ENCODE data around the gene RPS18. TPM values are rescaled to one million over a fixed set of nuclear protein-coding genes. Genes with fewer than 3 reads are reported as not detected.
"Not testable (repeated sequence)": the region's sequence is repeated elsewhere in the genome, so short reads cannot be mapped to it uniquely, and the experiment has no call there.

Gene RPS18
- polyA plus RNA-seq, 5 donors, result 3,696 to 4,775 (median 3,821) TPM

DNA sequence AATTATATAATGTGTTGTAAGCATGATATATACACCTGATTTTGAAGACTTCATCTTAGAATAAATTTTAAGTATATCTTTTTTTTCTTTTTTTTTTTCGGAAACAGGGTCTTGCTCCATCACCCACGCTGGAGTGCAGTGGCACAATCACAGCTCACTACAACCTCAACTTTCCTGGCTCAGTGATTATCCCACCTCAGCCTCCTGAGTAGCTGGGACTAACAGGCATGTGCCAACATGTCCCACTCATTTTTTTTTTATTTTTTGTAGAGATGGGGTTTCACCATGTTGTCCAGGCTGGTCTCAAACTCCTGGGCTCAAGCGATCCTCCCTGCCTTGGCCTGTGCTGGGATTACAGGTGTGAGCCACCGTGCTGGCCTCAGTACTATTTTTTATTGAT, 17.3 kb upstream of the RPS18 start:
- DNase-seq, result no peak

DNA sequence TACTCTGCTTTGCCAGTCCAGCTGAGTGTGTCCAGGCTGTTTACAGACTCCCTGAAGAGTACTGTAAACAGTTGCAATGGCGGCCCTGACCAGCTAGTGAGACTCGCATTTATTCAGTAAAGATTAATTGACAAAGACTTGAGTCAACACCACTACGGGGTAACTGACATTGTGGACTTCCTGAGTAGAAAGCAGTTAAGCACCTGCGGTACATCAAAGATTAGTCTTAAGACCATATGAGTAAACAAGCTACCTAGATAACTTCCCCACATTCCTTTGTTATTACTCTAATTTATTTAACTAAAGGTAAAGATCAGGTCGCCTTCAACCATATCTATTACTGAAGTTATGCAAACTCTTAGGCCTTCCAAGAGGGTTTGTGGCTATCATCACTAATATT, 12.8 kb upstream of the RPS18 start:
- no peak for DNase-seq

DNA sequence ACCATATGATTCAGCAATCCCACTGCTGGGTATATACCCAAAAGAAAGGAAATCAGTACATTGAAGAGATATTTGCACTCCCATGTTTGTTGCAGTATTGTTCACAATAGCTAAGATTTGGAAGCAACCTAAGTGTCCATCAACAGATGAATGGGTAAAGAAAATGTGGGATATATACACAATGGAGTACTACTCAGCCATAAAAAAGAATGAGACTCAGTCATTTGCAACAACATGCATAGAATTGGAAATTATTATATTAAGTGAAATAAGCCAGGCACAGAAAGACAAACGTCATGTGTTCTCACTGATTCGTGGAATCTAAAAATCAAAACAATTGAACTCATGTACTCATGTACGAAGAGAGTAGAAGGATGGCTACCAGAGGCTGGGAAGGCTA, 9.4 kb upstream of the RPS18 start:
- DNase-seq, result not testable (repeated sequence)

DNA sequence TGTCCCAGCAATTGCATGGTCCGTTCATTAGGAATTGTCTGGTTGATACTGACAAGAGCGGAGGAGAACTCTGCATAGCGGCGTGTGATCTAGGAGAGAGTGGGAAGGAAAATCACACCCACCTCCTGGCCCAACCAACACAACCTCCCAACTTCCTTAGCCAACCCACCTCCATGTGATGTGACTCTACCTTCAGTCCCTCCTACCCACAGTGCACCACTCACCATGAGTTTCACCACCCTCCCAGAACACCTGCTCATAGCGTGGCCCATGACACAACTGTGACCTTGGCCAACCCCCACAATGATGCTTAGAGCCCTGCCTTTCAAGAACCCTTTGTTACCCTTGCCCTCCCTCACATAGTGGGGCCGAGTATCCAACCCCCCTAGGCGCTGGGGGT, 7.9 kb upstream of the RPS18 start:
- DNase-seq, result no peak

DNA sequence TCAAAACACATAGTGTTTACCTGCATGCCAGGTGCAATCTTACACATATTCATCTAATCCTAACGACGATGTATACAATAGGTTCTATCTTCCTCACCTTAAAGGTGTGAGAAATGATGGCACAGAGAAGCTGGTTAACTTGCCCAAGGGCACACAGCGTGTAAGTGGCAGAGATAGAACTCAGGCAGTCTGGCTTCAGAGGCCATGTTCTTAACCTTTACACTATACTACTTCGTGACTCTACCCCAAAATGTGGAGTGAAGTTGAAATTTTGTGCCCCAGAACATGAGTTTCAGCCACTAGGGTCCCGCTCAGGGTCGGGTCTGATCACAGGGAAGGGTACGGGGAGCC, 783 bp upstream of the RPS18 start:
- no peak for DNase-seq

DNA sequence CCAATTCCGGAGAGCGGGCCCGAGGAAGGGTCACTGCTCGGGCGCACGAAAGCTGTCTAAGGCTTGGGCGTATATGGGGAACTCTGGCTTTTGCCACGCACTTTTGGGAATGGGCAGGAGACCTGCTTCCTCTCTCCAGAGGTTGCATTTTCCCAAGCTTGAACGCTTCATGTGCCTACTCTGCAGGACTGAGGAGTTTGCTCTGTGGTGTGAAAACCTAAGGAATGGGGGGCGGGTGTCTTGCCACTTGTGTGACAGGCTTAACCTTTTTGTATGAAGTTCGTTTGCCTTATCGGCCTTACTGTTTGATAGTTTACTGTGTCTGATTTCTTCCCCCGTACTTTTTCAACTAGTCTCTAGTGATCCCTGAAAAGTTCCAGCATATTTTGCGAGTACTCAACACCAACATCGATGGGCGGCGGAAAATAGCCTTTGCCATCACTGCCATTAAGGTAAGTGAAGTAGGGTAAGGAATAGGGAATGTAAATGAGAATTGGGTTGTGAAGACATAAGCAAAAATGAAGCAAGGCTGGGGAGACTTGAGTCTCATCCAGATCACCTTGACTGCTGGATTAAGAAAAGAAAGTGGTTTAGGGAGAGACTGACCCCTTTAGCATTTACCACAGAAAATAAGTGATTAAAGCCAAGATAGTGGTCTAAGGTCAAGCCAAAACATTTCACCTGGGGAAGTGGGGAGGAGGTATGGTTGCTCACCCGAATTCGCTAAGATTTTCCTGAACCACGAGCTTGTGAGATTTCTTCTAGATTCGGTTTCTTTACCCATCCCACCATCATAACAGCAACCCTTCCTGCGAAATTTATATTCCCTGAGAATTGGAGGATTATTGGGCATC, 627 bp downstream of the RPS18 start:
- DNase-seq, result no peak

DNA sequence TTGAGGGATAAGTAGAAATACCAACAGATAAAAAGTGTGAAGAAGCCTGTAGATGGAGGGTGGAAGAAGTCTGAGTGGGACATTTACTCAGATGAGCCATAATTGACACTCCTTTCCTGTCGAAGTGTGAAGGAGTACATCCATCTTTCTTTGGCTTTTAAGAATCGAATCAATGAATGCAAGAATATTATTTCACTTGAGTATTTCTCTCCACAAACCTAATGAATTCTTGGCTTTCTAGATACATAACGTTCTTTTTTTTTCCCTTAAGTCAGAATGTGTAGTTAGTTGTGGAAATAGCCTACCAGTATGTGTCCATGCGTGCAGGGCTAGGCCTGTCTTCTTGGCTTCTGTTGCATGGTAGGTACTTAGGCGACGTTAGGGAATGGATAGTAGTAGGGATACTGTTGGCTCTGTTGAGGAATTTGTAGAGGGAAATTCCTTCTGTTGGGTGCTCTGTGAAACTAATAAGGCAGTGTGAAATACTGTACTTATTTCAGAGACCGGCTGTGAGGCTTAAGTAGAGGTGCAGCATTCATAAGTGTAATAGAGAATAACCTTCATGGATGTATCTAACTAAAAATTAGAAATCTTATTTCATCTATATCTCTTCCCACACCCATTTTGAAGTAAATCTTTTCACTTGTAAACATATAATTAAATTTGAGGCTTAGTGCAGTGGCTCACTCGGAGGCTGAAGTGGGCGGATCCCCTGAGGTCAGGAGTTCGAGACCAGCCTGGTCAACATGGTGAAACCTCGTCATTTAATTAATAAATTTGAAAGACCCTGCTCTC, 1.5 kb downstream of the RPS18 start:
- no peak for DNase-seq

DNA sequence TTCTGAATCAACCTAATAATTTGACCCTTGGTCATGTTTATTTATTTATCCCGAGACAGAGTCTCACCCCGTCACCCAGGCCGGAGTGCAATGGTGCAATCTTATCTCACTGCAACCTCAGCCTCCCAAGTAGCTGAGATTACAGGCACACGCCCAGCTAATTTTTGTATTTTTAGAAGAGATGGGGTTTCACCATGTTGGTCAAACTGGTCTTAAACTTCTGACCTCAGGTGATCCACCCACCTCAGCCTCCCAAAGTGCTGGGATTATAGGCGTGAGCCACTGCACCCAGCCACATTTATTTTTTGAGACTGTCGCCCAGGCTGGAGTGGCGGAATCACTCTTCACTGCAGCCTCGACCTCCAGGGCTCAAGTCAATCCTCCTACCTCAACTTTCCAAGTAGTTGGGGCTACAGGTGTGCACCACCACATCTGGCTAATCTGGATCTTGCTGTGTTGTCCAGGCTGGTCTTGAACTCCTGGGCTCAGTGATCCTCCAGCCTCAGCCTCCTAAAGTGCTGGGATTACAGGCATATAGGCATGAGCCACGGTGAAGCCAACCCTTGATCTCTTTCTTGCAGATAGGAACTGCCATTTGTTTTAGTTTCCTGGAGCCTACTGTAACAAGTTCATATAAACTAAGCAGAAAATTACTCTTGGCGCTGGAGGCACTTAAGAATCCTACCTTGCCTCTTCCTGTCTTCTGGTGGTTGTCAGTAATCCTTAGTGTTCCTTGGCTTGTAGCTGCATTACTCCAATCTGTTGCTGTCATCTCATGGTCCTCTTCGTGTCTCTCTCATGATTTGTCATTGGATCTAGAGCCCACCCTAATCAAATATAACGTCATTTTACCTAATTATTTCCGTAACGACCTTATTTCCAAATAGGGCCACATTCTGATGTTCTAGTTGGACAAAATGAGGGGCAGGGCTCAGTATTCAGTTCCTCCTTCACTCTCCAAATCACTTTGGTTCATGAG, 2.3 kb downstream of the RPS18 start:
- DNase-seq, result no peak

DNA sequence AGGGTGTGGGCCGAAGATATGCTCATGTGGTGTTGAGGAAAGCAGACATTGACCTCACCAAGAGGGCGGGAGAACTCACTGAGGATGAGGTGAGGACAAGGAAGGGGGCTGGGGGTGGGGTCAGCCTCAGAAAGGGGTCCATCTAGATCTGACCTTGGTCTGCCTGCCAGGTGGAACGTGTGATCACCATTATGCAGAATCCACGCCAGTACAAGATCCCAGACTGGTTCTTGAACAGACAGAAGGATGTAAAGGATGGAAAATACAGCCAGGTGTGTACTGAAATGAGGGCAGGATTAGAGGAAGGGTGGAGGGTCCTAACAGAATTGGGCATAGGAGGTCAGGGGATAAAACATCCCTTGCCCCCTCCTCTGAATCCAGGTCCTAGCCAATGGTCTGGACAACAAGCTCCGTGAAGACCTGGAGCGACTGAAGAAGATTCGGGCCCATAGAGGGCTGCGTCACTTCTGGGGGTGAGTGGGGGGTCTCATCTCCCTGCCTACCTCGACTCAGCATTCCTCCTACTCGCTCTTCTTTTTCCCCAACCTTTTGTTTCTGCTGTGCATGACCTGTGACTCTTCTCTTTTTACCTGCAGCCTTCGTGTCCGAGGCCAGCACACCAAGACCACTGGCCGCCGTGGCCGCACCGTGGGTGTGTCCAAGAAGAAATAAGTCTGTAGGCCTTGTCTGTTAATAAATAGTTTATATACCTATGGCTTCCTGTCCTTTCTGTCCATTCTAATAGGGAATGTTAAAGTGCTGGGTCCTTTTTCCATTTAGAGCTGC, 4.1 kb downstream of the RPS18 start:
- DNase-seq, result not testable (repeated sequence)

DNA sequence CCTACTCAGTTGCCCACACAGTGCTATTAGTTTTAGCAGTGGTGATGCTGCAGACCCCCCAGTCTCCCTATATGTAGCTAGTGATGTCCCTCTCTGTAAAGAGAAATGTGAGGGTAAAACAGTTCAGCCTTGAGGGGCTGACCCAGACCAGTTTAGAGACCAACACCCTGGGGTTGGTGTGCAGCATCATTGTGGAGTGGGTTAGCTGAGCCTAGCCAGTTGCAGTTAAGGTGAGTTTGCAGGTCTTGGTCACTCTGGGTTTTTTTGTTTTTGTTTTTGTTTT, 4.6 kb downstream of the RPS18 start:
- DNase-seq, result no peak

DNA sequence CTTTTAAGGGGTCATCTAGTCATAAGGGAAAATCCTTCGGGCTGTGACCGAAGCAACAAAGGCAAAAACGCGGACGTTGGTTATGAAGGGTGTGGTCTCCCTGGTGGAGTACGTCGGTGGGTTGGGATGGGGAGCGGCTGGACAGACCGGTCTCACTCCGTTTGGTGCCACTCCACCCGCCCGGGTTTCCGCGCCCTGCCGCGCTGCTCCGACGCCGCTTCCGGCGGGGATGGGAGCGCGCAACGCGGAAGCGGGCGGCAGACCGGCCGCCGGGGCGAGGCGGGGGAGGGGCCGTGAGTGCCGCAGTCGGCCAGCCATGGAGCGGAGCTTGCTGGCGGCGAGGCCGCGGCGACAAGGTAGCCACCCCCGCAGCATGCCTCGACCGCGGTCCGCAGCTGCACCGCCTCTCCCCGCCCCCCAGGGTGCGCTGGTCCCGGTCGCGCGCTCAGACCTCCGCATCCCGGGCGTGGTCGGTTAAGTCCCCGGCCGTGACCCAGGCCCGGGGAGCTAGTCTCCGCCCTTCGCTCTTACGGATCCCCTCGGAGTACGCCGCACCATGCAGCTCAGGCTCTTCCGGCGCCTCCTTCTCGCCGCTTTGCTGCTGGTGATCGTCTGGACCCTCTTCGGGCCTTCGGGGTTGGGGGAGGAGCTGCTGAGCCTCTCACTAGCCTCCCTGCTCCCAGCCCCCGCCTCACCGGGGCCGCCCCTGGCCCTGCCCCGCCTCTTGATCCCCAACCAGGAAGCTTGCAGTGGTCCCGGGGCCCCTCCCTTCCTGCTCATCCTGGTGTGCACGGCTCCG, 5.2 kb downstream of the RPS18 start, which contains the start of gene B3GALT4:
TSS of gene B3GALT4 (plus strand) at position 260 of the 799 bp plus-strand sequence. CDS start at position 557, 297 bp downstream.
- DNase-seq, result peak; percentile 44 to 67

DNA sequence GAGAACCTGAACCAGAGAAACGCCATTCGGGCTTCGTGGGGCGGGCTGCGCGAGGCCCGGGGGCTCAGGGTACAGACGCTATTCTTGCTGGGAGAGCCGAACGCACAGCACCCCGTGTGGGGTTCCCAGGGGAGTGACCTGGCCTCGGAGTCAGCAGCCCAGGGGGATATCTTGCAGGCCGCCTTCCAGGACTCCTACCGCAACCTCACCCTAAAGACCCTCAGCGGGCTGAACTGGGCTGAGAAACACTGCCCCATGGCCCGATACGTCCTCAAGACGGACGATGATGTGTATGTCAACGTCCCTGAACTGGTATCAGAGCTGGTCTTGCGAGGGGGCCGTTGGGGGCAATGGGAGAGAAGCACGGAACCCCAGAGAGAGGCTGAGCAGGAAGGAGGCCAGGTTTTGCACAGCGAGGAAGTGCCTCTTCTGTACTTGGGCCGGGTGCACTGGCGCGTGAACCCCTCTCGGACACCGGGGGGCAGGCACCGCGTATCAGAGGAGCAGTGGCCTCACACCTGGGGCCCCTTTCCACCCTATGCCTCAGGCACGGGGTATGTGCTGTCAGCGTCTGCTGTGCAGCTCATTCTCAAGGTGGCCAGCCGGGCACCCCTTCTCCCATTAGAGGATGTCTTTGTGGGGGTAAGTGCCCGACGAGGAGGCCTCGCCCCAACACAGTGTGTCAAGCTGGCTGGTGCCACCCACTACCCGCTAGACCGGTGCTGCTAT, 6.0 kb downstream of the RPS18 start:
- no peak for DNase-seq

DNA sequence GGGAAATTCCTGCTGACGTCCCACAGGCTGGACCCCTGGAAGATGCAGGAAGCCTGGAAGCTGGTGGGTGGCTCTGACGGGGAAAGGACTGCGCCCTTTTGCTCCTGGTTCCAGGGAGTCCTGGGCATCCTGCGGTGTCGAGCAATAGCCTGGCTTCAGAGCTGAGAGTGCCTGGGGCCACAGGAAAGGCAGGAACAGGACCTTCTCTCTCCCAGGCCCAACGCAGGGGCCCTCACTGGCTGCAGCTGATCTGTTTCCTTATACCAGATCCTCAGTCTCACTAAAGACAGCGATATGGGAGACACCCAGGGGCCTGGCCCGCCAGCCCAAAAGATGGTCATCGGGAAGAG, 6.5 kb downstream of the RPS18 start:
- DNase-seq, result no peak

DNA sequence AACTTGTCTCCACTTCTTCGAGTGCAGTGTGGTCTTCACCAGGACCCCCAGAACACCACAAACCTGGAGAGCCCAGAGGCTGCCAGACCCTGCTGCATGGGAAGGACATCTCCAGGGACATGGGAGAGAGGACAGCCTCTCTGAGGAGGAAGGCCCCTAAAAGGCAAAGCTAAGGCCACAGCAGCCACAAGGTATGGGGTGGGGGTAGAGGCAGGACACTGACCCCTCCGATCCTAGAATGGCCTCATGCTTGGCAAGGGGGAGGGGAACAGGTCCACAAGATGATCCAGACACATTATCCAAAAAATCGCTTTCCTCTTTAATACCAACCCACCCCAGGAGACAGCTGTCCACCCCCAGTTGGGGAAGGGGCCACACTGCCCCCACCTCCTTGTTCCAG, 6.9 kb downstream of the RPS18 start:
- no peak for DNase-seq

DNA sequence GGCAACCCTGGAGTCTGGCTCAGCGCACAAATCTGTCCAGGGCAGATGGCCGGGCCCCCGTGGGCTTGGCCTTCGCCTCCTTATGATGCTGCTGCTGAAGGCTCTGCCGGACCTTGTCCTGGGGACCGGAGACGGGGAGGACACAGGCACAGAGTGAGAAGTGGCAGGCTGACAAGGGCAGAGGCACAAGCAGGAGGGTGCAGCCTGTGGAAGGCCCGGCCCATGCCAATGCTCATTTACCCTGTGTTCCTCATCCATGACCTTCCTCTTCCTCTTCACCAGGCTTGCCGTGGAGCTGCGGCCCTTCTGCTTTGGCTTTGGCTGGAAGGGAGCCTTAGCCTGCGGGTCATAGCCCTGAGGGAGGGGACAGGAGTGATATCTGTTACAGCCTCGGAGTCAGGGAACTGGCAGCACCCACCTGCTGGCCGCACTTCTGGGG, 7.4 kb downstream of the RPS18 start:
- DNase-seq, result no peak

DNA sequence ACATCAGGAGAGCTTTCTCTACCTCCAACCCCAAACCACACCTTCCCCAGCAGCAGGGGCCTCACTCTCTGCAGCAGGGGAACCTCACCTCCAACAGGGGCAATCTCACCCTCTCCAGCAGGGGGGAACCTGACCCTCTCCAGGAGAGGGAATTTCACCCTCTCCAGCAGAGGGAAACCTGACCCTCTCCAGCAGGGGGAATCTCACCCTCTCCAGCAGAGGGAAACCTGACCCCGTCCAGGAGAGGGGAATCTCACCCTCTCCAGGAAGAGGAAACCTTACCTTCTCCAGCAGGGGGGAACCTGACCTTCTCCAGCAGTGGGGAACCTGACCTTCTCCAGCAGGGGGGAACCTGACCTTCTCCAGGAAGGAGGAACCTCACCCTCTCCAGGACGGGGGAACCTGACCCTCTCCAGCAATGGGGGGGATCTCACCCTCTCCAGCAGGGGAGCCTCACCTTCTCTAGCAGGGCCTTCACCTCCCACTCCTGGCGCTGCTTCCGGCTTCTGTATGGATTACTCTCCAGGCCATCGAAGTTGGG, 8.2 kb downstream of the RPS18 start:
- DNase-seq, result no peak

DNA sequence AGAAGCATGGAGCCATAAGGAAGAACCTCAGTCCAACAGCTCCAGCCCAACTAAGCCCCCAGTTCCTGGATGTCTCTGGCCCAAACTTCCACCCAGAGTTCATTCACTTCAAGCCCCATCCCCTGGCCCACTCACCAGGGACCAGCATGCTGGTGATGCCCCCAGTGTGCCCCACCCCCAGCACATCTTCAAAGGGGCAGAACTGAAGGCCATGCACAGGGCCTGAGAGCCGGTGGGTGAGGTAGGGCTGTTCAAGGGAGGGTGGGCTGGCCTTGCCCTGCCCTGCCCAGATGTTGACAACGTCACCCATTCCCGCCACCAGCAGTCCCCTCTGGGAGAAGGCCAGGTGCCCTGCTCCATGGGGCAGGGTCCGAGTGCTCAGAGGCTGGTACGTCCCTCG, 8.7 kb downstream of the RPS18 start:
- DNase-seq, result no peak

DNA sequence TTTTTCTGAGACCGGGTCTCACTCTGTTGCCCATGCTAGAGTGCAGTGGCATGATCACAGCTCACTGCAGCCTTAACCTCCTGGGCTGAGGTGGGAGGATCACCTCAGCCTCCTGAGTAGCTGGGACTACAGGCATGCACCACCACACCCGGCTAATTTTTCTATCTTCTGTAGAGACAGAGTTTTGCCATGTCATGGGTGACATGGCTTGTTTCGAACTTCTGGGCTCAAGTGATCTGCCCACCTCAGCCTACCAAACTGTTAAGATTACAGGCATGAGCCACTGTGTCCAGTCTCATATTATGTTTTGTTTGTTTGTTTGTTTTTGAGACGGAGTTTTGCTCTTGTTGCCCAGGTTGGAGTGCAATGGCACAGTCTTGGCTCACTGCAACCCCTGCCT, 13.3 kb downstream of the RPS18 start:
- DNase-seq, result not testable (repeated sequence)
